Measurements from ENCODE around the gene KLF5.
A peak's percentile ranks its signal among the peaks of the same experiment; 100 is the strongest.
"Not testable (repeated sequence)": the region's sequence is repeated elsewhere in the genome, so short reads cannot be mapped to it uniquely, and the experiment has no call there.

Gene KLF5

DNA sequence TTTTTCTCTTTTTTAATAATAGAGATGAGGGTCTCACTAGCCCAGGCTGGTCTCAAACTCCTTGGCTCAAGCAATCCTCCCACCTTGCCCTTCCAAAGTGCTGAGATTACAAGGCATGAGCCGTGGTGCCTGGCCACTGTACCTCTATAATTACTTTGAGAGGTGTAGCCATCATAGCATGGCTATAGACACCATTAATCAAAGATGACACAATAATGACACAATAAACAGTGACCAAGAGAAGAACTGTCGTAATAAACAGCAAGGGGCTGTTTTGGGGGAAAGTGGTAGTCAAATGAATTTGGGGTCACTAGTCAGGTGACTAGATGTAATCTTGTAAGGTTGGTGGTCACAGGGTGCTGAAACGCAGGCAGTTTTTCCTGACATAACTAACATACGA, 30.4 kb downstream of the KLF5 start:
- Histone ChIP-seq H3K27me3 (ENCODE audit: insufficient read depth, low read length) (no peaks in the 10 kb centered on the region), H3K4me3 (ENCODE audit: low read length) (no peak overlapping the region), H3K9ac (ENCODE audit: low read depth, low read length) (no peak overlapping the region), H3K9me3 (ENCODE audit: insufficient read depth, low read depth, low read length) (peaks cover 23% of the 10 kb centered on the region), H3K27ac (ENCODE audit: low read depth, low read length) (no peak overlapping the region), H3K36me3 (ENCODE audit: insufficient read depth, low read length) (no peaks in the 10 kb centered on the region), H3K4me1 (ENCODE audit: insufficient read depth, low read length) (no peaks in the 10 kb centered on the region)
- WGBS, result 75% methylated on average over 4 of the region's 4 CpGs

DNA sequence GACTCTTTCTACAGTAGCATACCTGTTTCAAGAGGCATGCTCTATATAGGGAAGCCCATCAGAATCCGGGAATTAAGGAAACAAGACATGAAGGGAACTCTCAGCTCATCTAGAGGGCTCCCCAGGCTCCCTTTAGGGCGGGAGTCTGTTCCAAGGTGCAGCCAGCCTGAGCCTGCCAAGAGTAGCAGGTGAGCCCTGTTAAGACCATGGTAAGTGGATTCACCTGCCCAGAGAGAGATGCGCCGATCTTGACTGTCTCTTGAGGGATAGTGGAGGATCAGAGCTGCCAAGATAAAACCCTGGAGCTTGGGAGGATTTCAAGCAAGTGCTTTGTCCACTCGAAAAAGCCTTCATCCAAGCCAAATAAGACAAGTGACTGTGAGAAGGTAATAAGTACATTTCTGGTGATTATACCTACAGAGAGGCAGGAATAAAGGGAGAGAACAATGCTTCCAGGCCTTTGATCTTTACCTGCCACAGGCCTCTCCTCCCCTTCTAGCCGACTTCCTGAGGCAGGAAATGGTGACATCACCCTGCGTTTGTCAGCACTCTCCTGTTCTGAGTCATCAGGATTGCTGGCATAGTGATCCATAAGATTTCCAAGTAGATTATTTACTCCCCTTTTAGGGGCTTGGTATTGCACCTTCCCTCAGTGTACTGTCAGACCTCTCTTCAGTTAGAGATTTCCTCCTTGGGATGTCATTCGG, 31.5 kb downstream of the KLF5 start:
- no peaks in the 10 kb centered on the region for H3K4me1 ChIP-seq (ENCODE audit: insufficient read depth, low read length)
- peak overlapping the region; percentile 63 for H3K27ac ChIP-seq (ENCODE audit: low read depth, low read length)
- peaks cover 23% of the 10 kb centered on the region for H3K9me3 ChIP-seq (ENCODE audit: insufficient read depth, low read depth, low read length)
- H3K27me3 ChIP-seq (ENCODE audit: insufficient read depth, low read length), result no peaks in the 10 kb centered on the region
- no peak overlapping the region for H3K9ac ChIP-seq (ENCODE audit: low read depth, low read length)
- WGBS, result 79% methylated on average over 7 of the region's 8 CpGs
- no peak overlapping the region for H3K4me3 ChIP-seq (ENCODE audit: low read length)
- no peaks in the 10 kb centered on the region for H3K36me3 ChIP-seq (ENCODE audit: insufficient read depth, low read length)

DNA sequence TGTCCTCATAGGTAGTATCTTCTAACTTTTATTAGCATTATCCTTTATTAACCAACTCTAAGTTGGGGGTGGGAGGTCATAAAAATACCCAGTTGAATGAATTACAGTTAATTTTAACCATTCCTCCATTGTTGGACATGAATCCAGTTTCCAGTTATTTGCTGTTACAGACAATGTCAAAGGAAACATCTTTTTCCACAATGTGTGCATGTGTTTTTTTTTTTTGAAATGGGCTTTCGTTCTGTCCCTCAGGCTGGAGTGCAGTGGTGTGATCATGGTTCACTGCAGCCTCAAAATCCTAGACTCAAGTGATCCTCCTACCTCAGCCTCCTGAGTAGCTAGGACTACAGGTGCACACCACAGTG, 32.0 kb downstream of the KLF5 start:
- peaks cover 23% of the 10 kb centered on the region for H3K9me3 ChIP-seq (ENCODE audit: insufficient read depth, low read depth, low read length)
- no peak overlapping the region for H3K9ac ChIP-seq (ENCODE audit: low read depth, low read length)
- no peaks in the 10 kb centered on the region for H3K27me3 ChIP-seq (ENCODE audit: insufficient read depth, low read length)
- H3K27ac ChIP-seq (ENCODE audit: low read depth, low read length), result peak overlapping the region; percentile 37; the same call in 1 of the 2 replicates
- H3K36me3 ChIP-seq (ENCODE audit: insufficient read depth, low read length), result no peaks in the 10 kb centered on the region
- H3K4me3 ChIP-seq (ENCODE audit: low read length), result no peak overlapping the region
- no peaks in the 10 kb centered on the region for H3K4me1 ChIP-seq (ENCODE audit: insufficient read depth, low read length)
- 31% methylated on average over 1 of the region's 1 CpG for WGBS

DNA sequence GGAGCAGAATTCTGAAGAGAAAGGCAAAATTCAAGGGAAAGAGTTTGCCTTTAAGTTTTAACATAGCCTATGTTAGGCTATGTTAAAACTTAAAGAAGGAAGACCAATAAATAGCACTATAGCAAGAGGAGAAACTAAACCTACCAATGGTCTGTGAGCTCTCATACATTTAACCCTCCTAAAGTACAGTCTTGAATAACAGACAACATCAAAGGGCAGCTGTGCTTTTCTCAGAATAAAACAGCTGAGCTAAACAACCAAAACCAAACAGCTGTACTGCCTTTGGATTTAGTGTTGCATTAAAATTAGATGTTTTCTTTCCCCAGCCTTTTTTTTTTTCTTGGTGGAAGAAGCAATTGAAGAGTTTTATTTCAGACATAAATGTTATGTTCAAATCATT, 34.0 kb downstream of the KLF5 start:
- H3K4me3 ChIP-seq (ENCODE audit: low read length), result no peak overlapping the region
- no peak overlapping the region for H3K9ac ChIP-seq (ENCODE audit: low read depth, low read length)
- no peaks in the 10 kb centered on the region for H3K4me1 ChIP-seq (ENCODE audit: insufficient read depth, low read length)
- H3K27me3 ChIP-seq (ENCODE audit: insufficient read depth, low read length), result no peaks in the 10 kb centered on the region
- no peak overlapping the region for H3K27ac ChIP-seq (ENCODE audit: low read depth, low read length)
- H3K9me3 ChIP-seq (ENCODE audit: insufficient read depth, low read depth, low read length), result peaks cover 17% of the 10 kb centered on the region
- no peaks in the 10 kb centered on the region for H3K36me3 ChIP-seq (ENCODE audit: insufficient read depth, low read length)

DNA sequence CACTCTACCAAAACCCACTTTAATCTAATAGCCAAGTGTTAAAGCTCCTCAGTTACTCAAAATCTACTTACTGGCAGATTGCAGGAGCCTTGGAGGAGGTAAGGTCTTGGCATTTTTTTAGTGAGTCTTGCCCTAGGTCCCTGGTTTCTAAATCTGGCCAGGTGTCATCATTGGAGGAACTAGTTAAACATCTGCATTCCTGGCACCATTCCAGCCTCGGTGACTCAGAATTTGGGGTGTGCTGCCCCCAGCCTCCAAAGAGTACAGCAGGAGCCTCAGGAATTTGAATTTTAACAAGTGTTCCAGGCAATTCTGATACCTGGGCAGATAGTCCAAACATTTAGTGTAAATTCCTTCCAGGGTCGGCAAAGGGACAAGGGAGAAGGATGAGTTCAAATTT, 37.4 kb downstream of the KLF5 start:
- Histone ChIP-seq H3K4me3 (ENCODE audit: low read length) (no peak overlapping the region), H3K27me3 (ENCODE audit: insufficient read depth, low read length) (no peaks in the 10 kb centered on the region), H3K4me1 (ENCODE audit: insufficient read depth, low read length) (no peaks in the 10 kb centered on the region), H3K9me3 (ENCODE audit: insufficient read depth, low read depth, low read length) (no peaks in the 10 kb centered on the region), H3K36me3 (ENCODE audit: insufficient read depth, low read length) (no peaks in the 10 kb centered on the region), H3K27ac (ENCODE audit: low read depth, low read length) (no peak overlapping the region), H3K9ac (ENCODE audit: low read depth, low read length) (no peak overlapping the region)
- 93% methylated on average over 2 of the region's 2 CpGs for WGBS

DNA sequence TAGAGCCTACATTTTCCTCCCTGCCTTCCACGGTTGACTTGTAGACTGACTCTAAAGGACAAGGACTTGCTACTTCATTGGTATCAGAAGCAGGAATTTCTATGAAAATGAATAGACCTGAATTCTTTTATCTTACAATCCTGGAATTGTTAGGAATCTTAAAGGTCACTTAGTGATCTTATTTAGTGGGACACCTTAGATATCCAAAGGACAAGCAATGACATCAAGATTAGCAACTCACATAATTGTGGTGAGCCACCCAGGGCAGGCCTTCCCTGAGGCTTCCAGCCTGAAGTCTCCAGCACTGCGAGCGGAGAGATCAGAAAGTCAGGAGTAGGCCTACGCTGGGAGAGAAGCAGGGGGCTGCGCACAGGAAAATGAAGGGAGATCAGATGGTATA, 37.8 kb downstream of the KLF5 start:
- no peaks in the 10 kb centered on the region for H3K27me3 ChIP-seq (ENCODE audit: insufficient read depth, low read length)
- WGBS, result 78% methylated on average over 5 of the region's 5 CpGs
- H3K4me3 ChIP-seq (ENCODE audit: low read length), result no peak overlapping the region
- no peak overlapping the region for H3K9ac ChIP-seq (ENCODE audit: low read depth, low read length)
- H3K36me3 ChIP-seq (ENCODE audit: insufficient read depth, low read length), result no peaks in the 10 kb centered on the region
- no peak overlapping the region for H3K27ac ChIP-seq (ENCODE audit: low read depth, low read length)
- H3K9me3 ChIP-seq (ENCODE audit: insufficient read depth, low read depth, low read length), result no peaks in the 10 kb centered on the region
- H3K4me1 ChIP-seq (ENCODE audit: insufficient read depth, low read length), result no peaks in the 10 kb centered on the region

DNA sequence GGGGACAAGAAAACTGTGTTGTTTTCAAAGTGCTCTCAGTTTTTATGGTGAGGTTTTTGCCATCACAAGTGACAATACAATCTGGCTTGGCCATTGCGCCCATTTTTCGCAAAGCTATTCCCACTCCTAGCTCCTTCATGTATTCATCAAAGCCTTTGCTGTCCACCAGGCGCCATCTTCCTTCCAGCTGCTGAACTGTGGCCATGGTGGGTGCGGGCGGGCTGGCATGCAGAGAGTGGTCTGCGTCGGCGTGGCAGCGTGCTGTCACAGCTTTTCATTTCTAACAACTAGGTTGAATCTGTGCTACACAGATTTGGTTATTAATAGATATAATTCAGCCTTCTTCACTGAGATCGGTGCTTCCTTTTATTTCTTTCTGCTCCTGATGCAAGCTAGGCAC, 42.0 kb downstream of the KLF5 start:
- H3K4me3 ChIP-seq (ENCODE audit: low read length); H3K27ac ChIP-seq (ENCODE audit: low read depth, low read length); H3K36me3 ChIP-seq (ENCODE audit: insufficient read depth, low read length); H3K4me1 ChIP-seq (ENCODE audit: insufficient read depth, low read length); H3K27me3 ChIP-seq (ENCODE audit: insufficient read depth, low read length); H3K9ac ChIP-seq (ENCODE audit: low read depth, low read length); H3K9me3 ChIP-seq (ENCODE audit: insufficient read depth, low read depth, low read length): not testable (repeated sequence)
- 91% methylated on average over 10 of the region's 10 CpGs for WGBS

DNA sequence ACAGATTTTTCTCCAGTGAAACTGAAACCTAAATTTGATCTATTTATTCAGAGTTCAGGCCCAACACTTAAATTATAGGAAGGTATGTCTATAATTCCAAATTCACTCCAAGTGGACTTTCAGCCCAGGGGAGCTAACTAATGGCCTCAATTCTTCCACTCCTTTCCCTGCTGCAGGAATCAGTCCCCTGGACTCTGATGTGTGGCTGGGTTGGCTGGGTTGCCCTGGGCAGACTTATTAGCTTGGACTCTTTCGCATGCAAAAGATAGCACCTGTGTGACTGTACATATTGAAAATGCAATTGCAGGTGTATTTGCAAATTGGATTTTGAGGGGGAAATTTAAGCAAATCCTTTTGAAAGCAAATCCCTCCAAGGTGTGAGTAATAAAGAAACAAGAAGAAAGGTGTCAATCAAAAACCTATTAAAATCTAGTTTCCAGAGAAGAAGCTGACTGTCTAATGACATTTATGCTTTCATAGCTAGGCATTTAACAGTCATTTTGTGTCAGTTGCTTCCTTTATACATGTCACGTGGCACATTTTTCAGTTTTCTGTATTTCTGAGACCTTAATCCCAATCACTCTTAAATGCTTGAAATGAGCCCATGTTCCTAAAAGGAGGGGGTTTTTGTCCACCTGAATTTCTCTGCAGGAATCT, 42.7 kb downstream of the KLF5 start:
- Histone ChIP-seq H3K9ac (ENCODE audit: low read depth, low read length) (no peak overlapping the region), H3K4me3 (ENCODE audit: low read length) (no peak overlapping the region), H3K27me3 (ENCODE audit: insufficient read depth, low read length) (no peaks in the 10 kb centered on the region), H3K36me3 (ENCODE audit: insufficient read depth, low read length) (no peaks in the 10 kb centered on the region), H3K4me1 (ENCODE audit: insufficient read depth, low read length) (no peaks in the 10 kb centered on the region), H3K9me3 (ENCODE audit: insufficient read depth, low read depth, low read length) (no peaks in the 10 kb centered on the region), H3K27ac (ENCODE audit: low read depth, low read length) (no peak overlapping the region)
- WGBS, result 95% methylated on average over 2 of the region's 2 CpGs

DNA sequence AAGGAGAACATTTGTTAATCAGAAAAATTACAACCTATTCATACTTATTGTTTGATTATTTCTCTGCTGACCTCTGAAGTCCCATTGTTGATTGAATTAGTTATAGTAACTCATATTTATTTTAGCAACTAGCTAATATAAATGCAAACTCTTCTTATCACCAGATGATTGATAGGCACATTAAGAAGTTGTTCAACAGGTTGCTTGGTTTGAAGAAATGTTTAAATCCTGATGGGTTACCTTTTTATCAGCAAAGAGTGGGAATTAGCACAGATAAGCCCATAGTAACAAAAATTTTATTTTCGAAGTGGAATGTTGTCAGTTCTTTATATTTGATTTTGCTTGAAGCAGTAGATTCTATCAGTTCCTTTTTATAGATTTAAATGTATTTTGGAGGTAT, 44.4 kb downstream of the KLF5 start:
- H3K4me1 ChIP-seq (ENCODE audit: insufficient read depth, low read length), result 0 out of 2 replicates have a peak, but pooled peaks cover 4% of the 10 kb centered on the region
- H3K9ac ChIP-seq (ENCODE audit: low read depth, low read length), result no peak overlapping the region
- no peak overlapping the region for H3K27ac ChIP-seq (ENCODE audit: low read depth, low read length)
- H3K27me3 ChIP-seq (ENCODE audit: insufficient read depth, low read length), result no peaks in the 10 kb centered on the region
- H3K36me3 ChIP-seq (ENCODE audit: insufficient read depth, low read length), result no peaks in the 10 kb centered on the region
- no peaks in the 10 kb centered on the region for H3K9me3 ChIP-seq (ENCODE audit: insufficient read depth, low read depth, low read length)
- no peak overlapping the region for H3K4me3 ChIP-seq (ENCODE audit: low read length)
- WGBS, result 100% methylated on average over 1 of the region's 1 CpG

DNA sequence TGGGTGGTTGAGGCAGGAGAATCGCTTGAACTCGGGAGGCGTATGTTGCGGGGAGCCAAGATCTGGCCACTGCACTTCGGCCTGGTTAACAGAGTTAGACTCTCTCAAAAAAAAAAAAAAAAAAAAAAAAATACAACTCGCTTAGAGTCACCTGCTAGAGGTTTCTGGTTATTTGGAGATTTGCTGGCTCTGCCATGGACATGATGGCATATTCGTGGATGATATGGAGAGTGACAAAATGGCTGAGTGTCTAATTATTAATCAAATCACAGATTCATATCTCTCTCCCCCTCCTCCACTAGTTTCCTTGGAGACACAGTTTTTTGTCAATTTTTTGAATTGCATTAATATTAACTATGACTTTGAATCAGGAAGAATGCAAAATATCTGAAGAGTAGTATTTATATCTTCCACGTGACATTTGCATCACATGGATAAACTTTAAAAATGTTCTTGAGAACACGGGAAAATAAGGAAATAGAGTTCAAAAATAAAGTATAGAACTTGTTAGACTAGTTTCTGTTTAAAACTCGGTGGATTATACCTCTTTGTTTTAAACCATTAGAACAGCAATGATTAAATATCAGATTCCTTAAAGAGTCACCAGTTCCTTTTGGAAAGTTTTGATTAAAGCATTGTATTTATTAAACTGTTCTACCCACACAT, 47.8 kb downstream of the KLF5 start:
- 96% methylated on average over 6 of the region's 10 CpGs for WGBS
- Histone ChIP-seq H3K27me3 (ENCODE audit: insufficient read depth, low read length) (no peaks in the 10 kb centered on the region), H3K9me3 (ENCODE audit: insufficient read depth, low read depth, low read length) (no peaks in the 10 kb centered on the region), H3K4me3 (ENCODE audit: low read length) (no peak overlapping the region), H3K9ac (ENCODE audit: low read depth, low read length) (no peak overlapping the region), H3K36me3 (ENCODE audit: insufficient read depth, low read length) (no peaks in the 10 kb centered on the region), H3K4me1 (ENCODE audit: insufficient read depth, low read length) (peaks cover 10% of the 10 kb centered on the region; the same call in 1 of the 2 replicates), H3K27ac (ENCODE audit: low read depth, low read length) (no peak overlapping the region)

DNA sequence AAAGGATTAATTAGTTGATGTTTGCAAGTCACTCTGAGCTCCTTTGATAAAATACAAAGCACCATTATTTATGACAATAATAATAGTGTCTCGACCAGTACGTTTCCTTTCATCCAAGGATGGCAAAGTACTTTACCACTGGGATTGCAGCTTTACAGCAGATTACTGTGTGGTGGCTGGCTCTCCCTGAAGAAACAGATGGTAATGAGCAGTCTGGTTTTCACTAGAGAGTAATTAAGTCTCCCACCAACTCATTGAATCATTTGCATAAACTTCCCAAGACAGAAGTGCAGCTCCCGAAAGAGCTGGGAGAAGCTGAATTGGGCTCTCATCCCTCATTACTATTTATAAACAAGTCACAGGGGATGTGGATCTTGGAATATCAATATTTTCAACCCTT, 48.7 kb downstream of the KLF5 start:
- H3K27ac ChIP-seq (ENCODE audit: low read depth, low read length), result no peak overlapping the region
- H3K9ac ChIP-seq (ENCODE audit: low read depth, low read length), result no peak overlapping the region
- H3K4me3 ChIP-seq (ENCODE audit: low read length), result no peak overlapping the region
- peaks cover 10% of the 10 kb centered on the region; the same call in 1 of the 2 replicates for H3K4me1 ChIP-seq (ENCODE audit: insufficient read depth, low read length)
- 80% methylated on average over 2 of the region's 3 CpGs for WGBS
- H3K36me3 ChIP-seq (ENCODE audit: insufficient read depth, low read length), result no peaks in the 10 kb centered on the region
- H3K9me3 ChIP-seq (ENCODE audit: insufficient read depth, low read depth, low read length), result no peaks in the 10 kb centered on the region
- H3K27me3 ChIP-seq (ENCODE audit: insufficient read depth, low read length), result no peaks in the 10 kb centered on the region

All from HUES64 (cell line).